Stimulated activated CD4-positive, alpha-beta T cell treated with anti-CD3 and anti-CD28 coated beads, Interleukin-12 subunit alpha, Interleukin-12 subunit beta, amount 100 ng/mL, for 48 hours (primary cell): ENCODE results near the gene ABHD16B.
"Not testable (repeated sequence)": the region's sequence is repeated elsewhere in the genome, so short reads cannot be mapped to it uniquely, and the experiment has no call there.

Experiments used
- DNase-seq, 3 donors: peaks; one replicate each; pipeline ENCODE4 v3.0.0-alpha.2; 2020; ENCODE audit warnings: low read depth in 2 of 3, low spot score in 1 of 3

The ABHD16B gene

DNA sequence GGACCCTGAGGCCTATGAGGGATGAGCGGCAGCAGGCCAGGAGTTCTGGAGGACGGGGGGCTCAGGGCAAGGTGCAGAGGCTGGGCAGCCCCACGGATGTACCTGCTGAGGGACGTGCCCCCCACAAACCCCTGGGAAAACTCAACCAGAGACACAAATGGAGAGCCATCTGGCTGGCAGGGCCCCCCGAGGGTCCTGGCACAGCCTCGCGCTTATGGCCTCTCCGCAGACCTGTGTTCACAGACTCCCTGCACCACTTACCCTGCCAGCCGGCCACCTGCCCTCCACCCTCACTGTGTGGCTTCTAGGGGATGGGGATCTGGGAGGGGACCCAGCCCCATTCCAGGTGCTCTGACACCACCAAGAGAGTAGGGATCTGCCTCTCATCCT is 26.8 kb upstream of the ABHD16B start:
- DNase-seq: no peak

DNA sequence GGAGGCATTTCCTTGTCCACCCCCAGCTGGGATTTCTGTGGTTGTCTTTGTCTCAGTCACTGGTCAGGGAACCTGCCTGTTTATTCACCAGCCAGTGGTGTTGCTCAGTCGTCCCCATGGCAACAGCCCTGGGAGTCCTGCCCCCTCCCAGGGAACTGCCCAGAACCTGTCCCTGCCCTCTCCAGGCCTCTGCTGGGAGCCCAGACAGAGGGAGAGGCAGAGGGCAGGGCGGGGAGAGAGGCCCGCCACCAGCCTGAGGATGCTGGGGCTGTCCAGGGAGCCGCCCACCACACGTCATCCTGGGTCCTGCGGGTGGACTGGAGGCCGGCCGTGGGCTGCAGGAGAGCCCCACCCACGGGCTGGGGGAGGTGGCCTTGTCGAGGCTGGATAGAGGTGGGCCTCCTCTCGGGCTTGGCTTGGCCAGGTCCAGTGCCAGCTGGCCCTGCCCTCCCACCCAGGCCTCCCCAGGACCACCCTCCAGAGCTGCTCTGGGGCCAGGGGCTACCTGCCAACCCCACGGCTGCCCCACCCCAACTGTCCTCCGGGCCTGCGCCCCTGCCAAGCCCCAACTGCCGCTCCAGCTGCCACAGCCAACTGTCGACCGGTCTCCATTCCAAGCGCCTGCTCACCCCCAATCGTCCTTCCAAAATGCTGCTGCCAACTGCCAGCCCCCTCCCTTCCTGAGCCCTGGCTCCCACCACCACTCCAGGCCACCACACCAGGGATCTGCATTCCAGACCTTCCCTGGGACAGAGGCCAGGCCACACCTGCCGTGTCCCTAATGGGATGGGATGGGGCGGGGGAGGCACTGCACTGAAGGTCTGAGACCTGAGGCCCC is 26.1 kb upstream of the ABHD16B start:
- DNase-seq: no peak

DNA sequence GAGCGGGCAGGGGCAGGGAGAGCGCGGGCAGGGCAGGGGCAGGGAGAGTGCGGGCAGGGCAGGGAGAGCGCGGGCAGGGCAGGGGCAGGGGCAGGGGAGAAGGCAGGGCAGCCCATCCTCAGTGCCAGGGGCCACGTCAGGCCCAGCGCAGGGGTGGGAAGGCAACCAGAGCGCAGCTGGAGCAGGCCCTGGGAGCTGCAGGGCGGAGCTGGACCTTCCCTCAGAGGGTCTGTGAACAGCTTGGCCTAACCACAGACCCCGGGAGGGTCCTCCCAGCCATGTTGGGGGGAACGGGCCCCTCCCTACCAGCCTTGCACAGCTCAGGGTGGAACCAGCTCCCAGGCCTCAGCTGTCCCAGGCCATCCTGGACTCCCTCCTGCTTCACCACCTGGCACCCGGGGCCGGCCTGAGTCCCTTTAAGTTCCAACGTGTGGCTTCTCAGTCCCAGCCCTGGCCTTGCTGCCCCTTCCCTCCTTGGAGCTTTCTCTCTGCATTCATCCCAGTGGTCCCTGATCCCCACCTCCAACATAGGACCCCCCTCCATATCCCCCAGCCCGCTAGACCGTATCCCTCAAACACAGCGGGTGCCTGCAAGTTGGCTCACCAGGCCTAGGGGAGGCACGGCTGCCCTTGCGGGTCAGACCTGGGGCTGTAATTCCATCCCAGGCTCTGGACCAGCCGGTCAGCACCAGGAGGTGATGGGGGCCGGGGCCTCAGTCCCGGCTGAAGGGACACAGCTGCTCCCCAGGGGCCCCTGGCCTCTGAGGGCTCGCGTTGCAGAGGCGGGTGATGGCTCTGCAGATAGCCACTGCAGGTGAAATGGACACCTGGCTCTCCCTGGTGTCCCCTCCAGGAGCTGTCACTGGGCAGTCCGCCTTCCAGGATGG is 24.6 kb upstream of the ABHD16B start:
- no peak for DNase-seq

DNA sequence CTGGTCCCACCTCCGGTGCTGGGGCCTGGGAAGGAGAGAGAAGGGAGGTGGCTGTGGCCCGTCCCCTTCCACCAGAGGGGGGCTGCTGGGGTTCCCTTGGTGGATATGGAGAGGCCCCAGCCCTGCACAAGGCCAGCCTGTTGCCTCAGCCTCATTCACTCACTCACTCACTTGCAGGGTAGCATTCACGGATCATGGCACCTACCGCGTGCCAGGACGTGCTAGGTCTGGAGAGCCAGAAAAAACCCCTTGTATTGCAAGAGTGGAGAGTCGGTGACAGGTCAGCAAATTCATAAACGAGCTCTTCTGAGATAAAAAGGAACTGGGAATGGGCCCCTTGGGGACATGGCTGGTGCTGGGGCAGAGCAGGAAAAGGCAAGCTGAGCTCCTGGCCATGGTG is 23.8 kb upstream of the ABHD16B start:
- DNase-seq: no peak

DNA sequence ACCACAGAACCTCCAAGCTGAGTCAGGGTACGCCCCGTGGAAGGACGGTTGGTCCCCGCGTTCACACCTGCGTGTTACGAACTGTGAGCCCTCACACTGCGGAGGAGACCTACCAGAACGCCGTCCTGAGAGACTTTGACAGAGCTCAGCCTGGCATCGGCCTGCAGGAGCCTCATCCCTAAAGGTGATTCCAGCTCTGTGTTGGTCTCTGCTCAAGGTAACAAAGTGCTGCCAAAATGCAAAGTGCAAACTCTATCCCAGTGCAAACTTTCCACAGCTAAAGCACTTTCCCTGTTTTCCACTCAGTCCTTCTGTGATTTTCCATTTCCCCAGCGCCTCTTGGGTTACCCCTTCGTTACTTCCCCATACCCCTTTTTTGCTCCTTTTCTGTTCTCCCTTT is 21.7 kb upstream of the ABHD16B start:
- DNase-seq: no peak

DNA sequence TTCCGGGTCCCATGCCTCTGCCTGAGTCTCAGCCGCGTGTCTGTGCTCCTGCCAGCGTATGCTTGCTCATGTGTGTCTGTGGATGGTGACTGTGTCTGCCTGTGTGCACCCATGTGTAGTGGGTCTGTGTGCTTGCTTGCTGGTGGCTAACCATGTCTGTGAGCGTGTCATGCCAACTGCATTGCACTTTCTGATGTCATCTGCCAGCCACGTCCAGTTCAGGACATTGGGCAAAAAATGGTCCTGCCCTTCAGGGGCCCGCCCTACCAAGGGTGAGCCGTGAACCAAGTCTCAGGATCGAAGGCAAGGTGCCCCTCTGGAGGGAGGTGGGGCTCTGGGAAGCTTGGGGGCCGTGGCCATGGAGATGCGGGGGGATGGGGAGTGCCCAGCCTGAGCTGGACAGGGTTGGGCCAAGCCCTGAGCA is 20.9 kb upstream of the ABHD16B start:
- DNase-seq: no peak

DNA sequence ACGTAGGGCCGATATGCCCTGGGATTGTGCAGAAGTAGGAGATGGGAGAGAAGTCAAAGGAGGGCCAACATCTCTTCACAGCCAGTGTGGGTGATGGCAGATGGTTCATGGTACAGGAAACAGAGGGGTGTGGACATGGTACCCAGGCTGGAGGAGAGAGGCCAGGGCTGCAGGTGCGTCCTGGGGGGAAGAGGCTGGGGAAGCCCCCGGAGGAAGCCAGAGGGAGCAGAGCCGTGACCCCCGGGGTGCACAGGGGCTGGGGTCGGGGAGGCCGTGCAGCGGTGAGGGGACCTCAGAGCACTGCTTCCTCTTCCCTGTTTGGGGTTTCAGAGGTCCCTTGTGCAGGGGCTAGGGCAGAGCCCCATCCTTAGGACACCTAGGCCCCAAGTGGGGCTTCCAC is 19.0 kb upstream of the ABHD16B start:
- no peak for DNase-seq

DNA sequence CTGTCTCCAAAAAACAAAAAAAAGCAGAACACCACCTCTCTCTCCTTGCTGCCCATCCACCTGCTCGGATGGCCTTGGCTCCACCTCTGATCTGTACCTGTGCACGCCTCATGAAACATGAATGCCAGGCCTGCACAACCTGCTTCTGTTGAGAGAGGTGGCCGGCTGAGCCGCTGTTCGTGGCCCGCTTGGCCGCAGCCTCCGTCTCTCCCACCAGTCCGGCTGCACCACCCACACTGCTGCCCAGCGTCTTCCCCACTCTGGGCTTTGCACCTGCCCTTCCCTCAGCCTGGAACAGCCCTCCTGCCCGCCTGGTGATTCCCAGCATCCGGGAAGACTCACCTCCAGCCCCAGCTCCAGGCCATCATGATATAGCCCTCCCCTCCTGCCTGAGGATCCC is 18.1 kb upstream of the ABHD16B start:
- DNase-seq: no peak

DNA sequence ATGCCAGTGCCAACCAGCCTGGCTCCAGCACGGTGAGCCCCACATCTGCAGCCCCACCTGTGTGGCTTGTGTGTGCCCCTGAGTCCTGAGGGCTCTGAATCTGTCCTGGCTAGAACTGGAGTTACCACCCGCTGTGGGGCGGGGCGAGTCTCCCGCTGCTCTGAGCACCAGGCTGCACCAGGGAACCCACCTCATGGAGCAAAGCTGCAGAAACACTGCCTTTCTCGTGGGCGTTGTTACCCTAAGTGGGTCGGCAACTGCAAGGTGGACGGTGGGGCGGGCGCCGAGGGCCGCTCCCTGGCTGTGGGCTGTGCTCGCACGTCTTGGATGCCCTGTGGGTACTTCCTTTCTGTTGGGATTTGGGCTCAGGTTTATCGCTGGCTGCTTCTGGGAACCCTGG is 17.5 kb upstream of the ABHD16B start:
- no peak for DNase-seq

DNA sequence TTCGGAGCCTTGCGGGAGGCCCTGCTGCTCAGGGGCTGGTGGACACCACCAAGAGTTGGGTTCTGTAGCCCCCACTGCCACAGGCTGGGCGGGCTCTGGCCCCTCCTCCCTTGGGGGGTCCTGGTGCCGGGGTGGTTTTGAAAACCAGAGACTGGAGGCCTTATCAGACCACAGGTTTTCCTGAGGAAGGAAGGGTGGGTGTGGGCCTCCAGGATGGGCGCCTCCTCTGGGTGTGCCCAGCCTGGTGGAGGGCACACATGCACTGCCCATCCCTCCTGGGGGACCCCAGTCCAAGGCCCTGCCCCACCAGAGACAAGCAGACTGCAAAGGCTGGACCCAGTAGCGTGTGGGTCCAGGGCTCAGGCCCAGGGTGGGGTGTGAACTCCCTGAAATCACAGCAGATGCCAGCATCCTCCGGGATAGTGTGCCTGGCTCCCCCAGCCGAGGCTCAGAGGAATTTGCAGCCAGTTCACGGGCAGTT is 16.7 kb upstream of the ABHD16B start:
- DNase-seq: no peak

DNA sequence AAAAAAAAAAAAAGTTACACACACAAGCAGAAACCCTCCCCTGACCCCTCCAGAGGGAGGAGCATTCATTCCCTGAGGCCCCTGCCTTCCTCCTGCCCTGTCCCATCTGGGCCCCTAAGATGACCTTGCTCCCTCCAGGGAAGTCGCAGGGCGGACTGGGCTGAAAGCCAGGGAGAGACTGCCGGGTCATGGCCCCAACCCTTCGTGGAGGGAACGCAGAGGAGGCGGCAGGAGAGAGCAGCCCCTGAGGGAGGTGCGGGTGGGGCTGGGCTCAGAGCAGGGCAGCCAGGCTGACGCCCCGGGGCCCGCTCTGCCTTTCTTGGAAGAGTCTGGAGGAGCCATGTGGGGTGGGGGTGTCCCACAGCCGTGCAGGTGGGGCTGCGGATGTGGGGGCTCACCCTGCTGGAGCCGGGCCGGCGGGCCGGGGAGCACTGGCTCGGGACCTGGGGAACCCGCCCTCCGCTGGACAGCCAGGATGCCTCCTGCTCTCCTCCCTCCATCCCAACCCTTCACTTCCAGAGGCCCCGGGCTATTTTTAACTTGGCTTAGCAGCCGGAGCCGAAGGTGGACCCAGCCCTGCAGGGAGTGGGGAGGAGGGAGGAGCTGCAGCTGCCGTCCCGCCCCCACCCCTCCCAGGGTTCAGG is 15.0 kb upstream of the ABHD16B start:
- DNase-seq: no peak

DNA sequence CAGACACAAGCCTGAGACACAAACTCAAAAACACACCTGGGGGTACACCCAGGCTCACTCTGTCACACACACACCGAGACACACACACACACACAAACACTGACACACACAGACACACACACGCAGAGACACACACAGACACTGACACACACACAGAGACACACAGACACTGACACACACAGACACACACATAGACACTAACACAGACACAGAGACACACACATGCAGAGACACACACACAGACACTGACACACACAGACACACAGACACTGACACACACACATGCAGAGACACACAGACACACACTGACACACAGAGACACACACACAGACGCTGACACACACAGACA is 14.4 kb upstream of the ABHD16B start:
- DNase-seq: no peak

DNA sequence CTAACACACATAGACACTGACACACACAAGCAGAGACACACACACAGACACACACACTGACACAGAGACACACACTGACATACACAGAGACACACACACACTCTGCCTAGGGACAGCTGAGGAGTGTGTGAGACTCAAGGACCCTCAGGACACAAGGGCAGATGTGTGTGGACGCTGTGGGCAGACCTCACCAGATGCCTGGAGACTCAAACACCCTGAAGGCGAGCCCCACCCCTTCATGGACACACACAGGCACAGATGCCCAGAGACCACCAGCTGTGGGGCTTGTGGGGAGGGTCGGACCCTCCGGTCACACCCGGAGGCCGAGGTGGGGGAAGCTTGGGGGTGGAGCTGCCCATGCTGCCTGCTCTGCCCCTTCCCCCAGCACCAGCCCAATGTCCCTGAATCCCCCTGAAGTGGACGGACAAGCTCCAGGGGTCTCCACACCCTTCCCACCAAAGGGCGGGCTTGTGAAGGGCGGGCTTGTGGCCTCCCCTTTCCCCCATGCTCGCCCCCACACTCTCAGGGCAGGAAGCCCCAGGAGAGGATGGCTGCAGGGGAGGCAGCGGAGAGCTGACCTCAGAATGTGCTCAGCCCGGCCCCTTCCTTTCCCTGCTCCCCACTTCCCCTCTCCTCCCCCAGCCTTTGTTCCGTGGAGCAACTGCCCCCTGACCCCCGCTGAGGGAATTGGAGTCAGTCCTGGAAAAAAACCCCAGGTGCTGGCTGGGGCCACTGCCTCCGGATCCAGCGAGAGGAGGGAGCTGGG is 13.9 kb upstream of the ABHD16B start:
- no peak for DNase-seq

DNA sequence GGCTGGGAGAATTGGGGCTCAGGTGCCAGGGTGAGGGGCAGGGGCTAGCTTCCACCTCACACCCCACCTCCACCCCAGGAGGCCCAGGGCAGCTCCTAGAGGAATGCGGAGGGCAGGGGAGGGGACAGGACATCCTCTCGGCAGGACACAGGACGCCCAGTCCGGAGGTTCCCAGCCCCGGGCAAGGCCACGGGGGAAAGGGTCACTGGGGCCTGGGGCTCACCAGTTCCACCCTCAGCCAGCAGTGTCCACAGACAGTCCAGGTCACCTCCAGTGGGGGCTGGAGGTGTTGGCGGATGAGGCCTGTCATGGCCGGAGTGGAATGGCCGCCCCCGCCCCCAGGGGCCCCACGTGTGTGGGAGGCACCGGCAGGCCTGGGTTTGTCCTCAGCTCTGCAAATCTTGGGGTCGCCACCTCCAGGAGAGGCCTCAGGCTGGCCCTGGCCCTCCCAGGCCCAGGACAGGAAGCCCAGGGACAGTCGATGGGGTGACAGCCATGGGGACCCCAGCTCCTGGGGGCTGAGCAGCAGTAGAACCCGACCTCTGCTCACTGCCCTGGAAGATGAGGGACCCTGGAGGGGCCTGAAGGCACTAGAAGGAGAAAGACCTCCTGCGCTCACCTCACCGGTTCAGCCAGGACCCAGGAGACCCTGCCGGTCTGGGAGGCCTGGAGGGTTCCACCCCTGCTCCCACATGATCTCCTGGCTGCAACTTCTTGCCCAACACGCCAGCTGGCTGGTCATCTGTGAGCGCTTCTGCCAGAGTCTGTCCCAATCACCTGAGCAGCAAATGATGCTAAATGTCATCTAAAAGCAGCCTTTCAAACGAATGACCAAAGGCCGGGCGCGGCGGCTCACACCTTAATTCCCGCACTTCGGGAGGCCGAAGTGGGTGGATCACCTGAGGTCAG is 13.0 kb upstream of the ABHD16B start:
- no peak for DNase-seq

DNA sequence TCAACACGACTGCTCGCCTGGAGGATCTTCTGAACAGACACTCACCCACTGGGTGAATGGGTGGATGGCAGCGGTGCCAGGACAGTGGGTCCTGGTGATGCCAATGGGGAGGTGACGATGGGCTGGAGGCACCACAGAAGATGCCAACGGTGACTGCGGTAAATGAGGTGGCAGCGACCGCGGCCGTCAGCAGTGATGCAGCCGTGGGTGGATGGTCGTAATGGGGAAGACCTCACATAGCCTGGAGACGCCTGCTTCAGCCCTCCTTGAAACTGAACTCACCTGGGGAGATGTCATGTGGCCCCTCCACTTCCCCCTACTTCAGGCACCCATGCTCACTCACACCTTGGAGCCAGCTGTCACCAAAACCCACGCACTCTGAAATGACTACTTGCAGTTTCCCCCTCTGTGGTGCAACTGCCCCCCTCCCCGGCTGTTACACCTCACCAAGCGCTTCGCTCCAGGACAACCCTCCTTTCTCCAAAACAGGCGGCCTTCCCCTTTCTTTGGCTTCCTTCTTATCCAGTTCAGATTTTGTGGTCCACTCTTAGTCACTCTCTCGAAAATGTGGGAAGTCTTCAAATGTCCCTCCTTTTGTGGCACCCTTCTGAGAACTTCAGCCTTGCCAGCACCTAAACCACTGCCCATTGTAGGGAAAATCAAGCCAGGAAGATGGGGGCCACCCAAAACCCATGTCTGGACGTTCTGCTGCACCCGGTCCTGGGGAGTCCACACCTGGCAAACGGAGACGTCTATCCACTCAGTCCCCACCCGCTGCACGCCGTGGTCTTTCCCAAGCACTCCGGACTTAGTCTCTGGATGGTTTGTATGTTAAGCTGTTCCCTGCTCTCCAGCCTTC is 10.4 kb upstream of the ABHD16B start:
- DNase-seq: peak; percentile 48 to 65 (median 59)

DNA sequence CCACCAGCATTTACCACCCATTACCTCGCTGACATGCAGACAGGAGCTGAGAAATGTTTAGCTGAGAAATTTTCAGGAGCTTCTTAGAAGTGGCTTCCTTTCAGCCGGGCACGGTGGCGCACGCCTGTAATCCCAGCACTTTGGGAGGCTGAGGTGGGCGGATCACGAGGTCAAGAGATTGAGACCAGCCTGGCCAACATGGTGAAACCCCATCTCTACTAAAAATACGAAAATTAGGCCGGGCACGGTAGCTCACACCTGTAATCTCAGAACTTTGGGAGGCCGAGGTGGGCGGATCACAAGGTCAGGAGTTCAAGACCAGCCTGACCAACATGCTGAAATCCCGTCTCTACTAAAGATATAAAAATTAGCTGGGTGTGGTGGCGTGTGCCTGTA is 9.8 kb upstream of the ABHD16B start:
- DNase-seq: not testable (repeated sequence)

DNA sequence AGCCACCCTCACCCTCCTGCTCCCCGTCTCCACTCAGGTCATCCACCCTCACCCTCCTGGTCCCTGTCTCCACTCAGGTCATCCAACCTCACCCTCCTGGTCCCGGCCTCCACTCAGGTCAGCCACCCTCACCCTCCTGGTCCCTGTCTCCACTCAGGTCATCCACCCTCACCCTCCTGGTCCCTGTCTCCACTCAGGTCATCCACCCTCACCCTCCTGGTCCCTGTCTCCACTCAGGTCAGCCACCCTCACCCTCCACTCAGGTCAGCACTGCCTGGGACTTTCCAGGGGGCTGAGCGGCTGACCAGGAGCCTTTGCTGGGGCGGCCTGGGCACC is 7.6 kb upstream of the ABHD16B start:
- not testable (repeated sequence) for DNase-seq

DNA sequence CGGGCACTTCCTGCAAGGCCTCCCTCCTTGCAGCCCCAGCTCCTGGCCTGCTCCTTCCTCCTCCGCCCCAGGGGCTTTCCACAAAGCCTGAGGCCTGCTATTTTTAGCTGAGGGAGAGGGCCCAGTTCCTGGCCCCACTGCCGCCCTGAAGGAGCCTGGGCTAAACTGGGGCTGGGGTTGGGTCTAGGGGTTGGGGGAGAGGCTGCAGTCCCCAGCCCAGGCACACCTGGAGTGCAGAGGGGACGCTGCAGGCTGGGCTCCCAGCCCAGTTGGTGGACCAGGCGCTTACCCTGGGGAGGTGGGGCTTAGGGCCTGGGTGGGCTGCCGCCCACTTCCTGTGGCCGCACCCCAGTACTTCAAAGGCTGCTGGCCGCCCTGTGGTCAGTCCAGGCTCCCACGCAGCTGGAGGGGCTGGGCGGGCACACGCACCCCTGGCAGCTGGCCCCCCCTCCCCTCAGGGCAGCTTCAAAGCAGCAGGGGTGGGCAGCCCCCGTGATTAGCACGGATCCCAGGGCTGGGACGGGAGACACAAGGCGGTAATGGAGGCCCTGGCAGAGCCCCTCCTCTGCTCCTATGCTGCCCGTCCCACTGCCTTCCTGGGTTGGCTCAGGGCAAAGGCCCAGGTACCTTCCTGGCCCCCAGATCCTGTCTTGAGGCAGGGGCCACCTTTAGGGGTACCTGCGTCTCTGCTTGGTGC is 7.1 kb upstream of the ABHD16B start:
- DNase-seq: no peak
